Small intestine (tissue), 4 donors: ENCODE results near the gene PJVK. TPM values are rescaled to one million over a fixed set of nuclear protein-coding genes. Genes with fewer than 3 reads are reported as not detected.

Source experiments
- polyA plus RNA-seq, 4 donors: library from polyadenylated mRNA; stranded (reverse) in 3 of 4; unstranded in 1 of 4; fragments of 200-250 nt in 3 of 4; fragments of 120-200 nt in 1 of 4; gene quantifications; one replicate each; pipeline versions ENCODE4 v1.2.1 to v1.2.3, GENCODE V29; 2013
- donor health status: healthy with polysubstance abuse.
- donor health status: Bipolar disorder and iron deficiency.
- donor health status: healthy.

PJVK gene
- polyA plus RNA-seq, 4 donors: 1.0 to 5.3 (median 1.1) TPM; not detected in 1

Other genes starting within 250 kb of the PJVK start
- 10 to 100 TPM; 26.6 to 37.7 (median 30.3) TPM for gene PRKRA, start 203 bp upstream of the PJVK start, polyA plus RNA-seq
- 10 to 100 TPM in 1 of 4 donors, 1 to 10 TPM in 2, not detected in 1; 3.0 to 14.7 (median 7.8) TPM for gene FKBP7, start 27.2 kb downstream of the PJVK start, polyA plus RNA-seq
- 10 to 100 TPM in 1 of 4 donors, 1 to 10 TPM in 3; 2.9 to 13.1 (median 3.7) TPM for gene PLEKHA3, start 29.1 kb downstream of the PJVK start, polyA plus RNA-seq